Measurements from ENCODE around the gene GPR55. TPM values are rescaled to one million over a fixed set of nuclear protein-coding genes. Genes with fewer than 3 reads are reported as not detected.

Gene GPR55
- total RNA-seq, 2 experiments from 2014 or later, result 4.4 to 5.6 TPM

GRCh38 chr2:230868947-230869913 lies 55.8 kb downstream of the GPR55 start:
- POLR2A ChIA-PET, result no interaction called here
- CTCF ChIA-PET, result no interaction called here

- ChIA-PET CTCF (no interaction called here), POLR2A (no interaction called here)
These were observed 56.7 kb downstream of the GPR55 start for GRCh38 chr2:230868161-230868946.

GRCh38 chr2:230866756-230867523 lies 58.1 kb downstream of the GPR55 start:
- CTCF ChIA-PET, result interaction anchor here (0.9 to 1.9 kb wide), 6 partner anchors 9 to 46 kb away, joined by 3 to 7 read pairs (median 5); no protein-coding TSS in a partner anchor
- POLR2A ChIA-PET, result no interaction called here

- POLR2A ChIA-PET, result no interaction called here
- CTCF ChIA-PET, result interaction anchor here (0.9 to 1.9 kb wide), 7 partner anchors 10 to 47 kb away, joined by 3 to 7 read pairs (median 5); no protein-coding TSS in a partner anchor
These were observed 59.0 kb downstream of the GPR55 start for GRCh38 chr2:230865766-230866755.

GRCh38 chr2:230865307-230865765 lies 59.7 kb downstream of the GPR55 start:
- POLR2A ChIA-PET, result interaction anchor here (1.1 to 1.4 kb wide), 2 partner anchors 12 to 40 kb away, joined by 4 to 5 read pairs; no protein-coding TSS in a partner anchor
- CTCF ChIA-PET, result interaction anchor here (0.6 to 1.4 kb wide), 10 partner anchors 12 to 120 kb away, joined by 3 to 5 read pairs (median 3); no protein-coding TSS in a partner anchor

- ChIA-PET POLR2A (interaction anchor here (1.1 to 1.4 kb wide), 2 partner anchors 12 to 41 kb away, joined by 4 to 5 read pairs; no protein-coding TSS in a partner anchor), CTCF (interaction anchor here (0.6 to 1.4 kb wide), 10 partner anchors 13 to 121 kb away, joined by 3 to 5 read pairs (median 3); no protein-coding TSS in a partner anchor)
These were observed 60.3 kb downstream of the GPR55 start, which contains the start of gene ITM2C for GRCh38 chr2:230864605-230865306. Gene ITM2C (plus strand): TSS chr2:230864942. CDS start chr2:230865026, 84 bp downstream.

- ChIA-PET POLR2A (interaction anchor here (1.1 to 1.4 kb wide), 2 partner anchors 13 to 42 kb away, joined by 4 to 5 read pairs; no protein-coding TSS in a partner anchor), CTCF (interaction anchor here (0.9 to 1.4 kb wide), 6 partner anchors 13 to 121 kb away, joined by 3 to 5 read pairs (median 3); no protein-coding TSS in a partner anchor)
These were observed 60.9 kb downstream of the GPR55 start for GRCh38 chr2:230864122-230864604.

GRCh38 chr2:230863442-230864121 lies 61.5 kb downstream of the GPR55 start:
- CTCF ChIA-PET, result interaction anchor here (1.0 to 2.3 kb wide), 6 partner anchors 14 to 124 kb away, joined by 3 to 7 read pairs (median 4); no protein-coding TSS in a partner anchor
- POLR2A ChIA-PET, result interaction anchor here (1.4 kb wide), 1 partner anchor 14 kb away, joined by 5 read pairs; no protein-coding TSS in a partner anchor

- ChIA-PET CTCF (interaction anchor here (1.0 to 2.3 kb wide), 3 partner anchors 14 to 124 kb away, joined by 4 to 7 read pairs (median 5); no protein-coding TSS in a partner anchor), POLR2A (no interaction called here)
These were observed 62.0 kb downstream of the GPR55 start for GRCh38 chr2:230863031-230863430.

GRCh38 chr2:230862292-230862691 lies 62.8 kb downstream of the GPR55 start:
- ChIA-PET POLR2A (interaction anchor here (0.6 kb wide), 1 partner anchor 258 kb away, joined by 6 read pairs; no protein-coding TSS in a partner anchor), CTCF (interaction anchor here (1.0 to 2.3 kb wide), 2 partner anchors 14 to 125 kb away, joined by 5 to 7 read pairs; no protein-coding TSS in a partner anchor)

GRCh38 chr2:230861552-230862255 lies 63.3 kb downstream of the GPR55 start:
- POLR2A ChIA-PET, result no interaction called here
- CTCF ChIA-PET, result interaction anchor here (2.0 to 2.3 kb wide), 2 partner anchors 11 to 126 kb away, joined by 7 to 13 read pairs; no protein-coding TSS in a partner anchor
